Measurements from ENCODE around the gene ANTXR1. TPM values are rescaled to one million over a fixed set of nuclear protein-coding genes. Genes with fewer than 3 reads are reported as not detected.

The ANTXR1 gene
- total RNA-seq, 1 experiment from 2014 or later = 33.1 TPM

GRCh38 chr2:69167469-69167822 lies 154.5 kb downstream of the ANTXR1 start:
- ChIA-PET POLR2A (no interaction called here), CTCF (no interaction called here)
- no peak for DNase-seq (ENCODE audit: unreplicated experiment)
- no peak overlapping the region for H3K4me3 Mint-ChIP-seq (ENCODE audit: unreplicated experiment)
- intact Hi-C loops (cut with micrococcal nuclease) = no loop called here
- H3K27ac Mint-ChIP-seq (ENCODE audit: low read depth, unreplicated experiment) = no peak overlapping the region
- H3K9me3 Mint-ChIP-seq (ENCODE audit: unreplicated experiment) = no peaks in the 10 kb centered on the region
- H3K36me3 Mint-ChIP-seq (ENCODE audit: insufficient read depth, unreplicated experiment) = peaks cover 14% of the 10 kb centered on the region
- H3K4me1 Mint-ChIP-seq (ENCODE audit: insufficient read depth, unreplicated experiment) = peaks cover 22% of the 10 kb centered on the region
- TF ChIP-seq, protein P1, sequence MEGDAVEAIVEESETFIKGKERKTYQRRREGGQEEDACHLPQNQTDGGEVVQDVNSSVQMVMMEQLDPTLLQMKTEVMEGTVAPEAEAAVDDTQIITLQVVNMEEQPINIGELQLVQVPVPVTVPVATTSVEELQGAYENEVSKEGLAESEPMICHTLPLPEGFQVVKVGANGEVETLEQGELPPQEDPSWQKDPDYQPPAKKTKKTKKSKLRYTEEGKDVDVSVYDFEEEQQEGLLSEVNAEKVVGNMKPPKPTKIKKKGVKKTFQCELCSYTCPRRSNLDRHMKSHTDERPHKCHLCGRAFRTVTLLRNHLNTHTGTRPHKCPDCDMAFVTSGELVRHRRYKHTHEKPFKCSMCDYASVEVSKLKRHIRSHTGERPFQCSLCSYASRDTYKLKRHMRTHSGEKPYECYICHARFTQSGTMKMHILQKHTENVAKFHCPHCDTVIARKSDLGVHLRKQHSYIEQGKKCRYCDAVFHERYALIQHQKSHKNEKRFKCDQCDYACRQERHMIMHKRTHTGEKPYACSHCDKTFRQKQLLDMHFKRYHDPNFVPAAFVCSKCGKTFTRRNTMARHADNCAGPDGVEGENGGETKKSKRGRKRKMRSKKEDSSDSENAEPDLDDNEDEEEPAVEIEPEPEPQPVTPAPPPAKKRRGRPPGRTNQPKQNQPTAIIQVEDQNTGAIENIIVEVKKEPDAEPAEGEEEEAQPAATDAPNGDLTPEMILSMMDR (IDR thresholded peaks at IDR 0.05; ENCODE audit: unreplicated experiment) = no peak
- no TSS peak for BruUV-seq (replicated peaks)
- no peaks in the 10 kb centered on the region for H3K27me3 Mint-ChIP-seq (ENCODE audit: insufficient read depth, unreplicated experiment)

GRCh38 chr2:69168144-69168813 lies 155.3 kb downstream of the ANTXR1 start:
- DNase-seq (ENCODE audit: unreplicated experiment) = no peak
- Mint-ChIP-seq H3K4me3 (ENCODE audit: unreplicated experiment) (no peak overlapping the region), H3K4me1 (ENCODE audit: insufficient read depth, unreplicated experiment) (peaks cover 15% of the 10 kb centered on the region), H3K27ac (ENCODE audit: low read depth, unreplicated experiment) (no peak overlapping the region), H3K9me3 (ENCODE audit: unreplicated experiment) (no peaks in the 10 kb centered on the region), H3K36me3 (ENCODE audit: insufficient read depth, unreplicated experiment) (peaks cover 14% of the 10 kb centered on the region), H3K27me3 (ENCODE audit: insufficient read depth, unreplicated experiment) (no peaks in the 10 kb centered on the region)
- intact Hi-C loops (cut with micrococcal nuclease) = no loop called here
- ChIA-PET CTCF (no interaction called here), POLR2A (no interaction called here)
- BruUV-seq (replicated peaks) = no TSS peak
- TF ChIP-seq, protein P1 (IDR thresholded peaks at IDR 0.05; ENCODE audit: unreplicated experiment) = no peak

GRCh38 chr2:69168950-69169654 lies 156.1 kb downstream of the ANTXR1 start:
- Mint-ChIP-seq H3K9me3 (ENCODE audit: unreplicated experiment) (no peaks in the 10 kb centered on the region), H3K27me3 (ENCODE audit: insufficient read depth, unreplicated experiment) (no peaks in the 10 kb centered on the region), H3K36me3 (ENCODE audit: insufficient read depth, unreplicated experiment) (peaks cover 14% of the 10 kb centered on the region), H3K27ac (ENCODE audit: low read depth, unreplicated experiment) (no peak overlapping the region), H3K4me3 (ENCODE audit: unreplicated experiment) (no peak overlapping the region), H3K4me1 (ENCODE audit: insufficient read depth, unreplicated experiment) (peaks cover 11% of the 10 kb centered on the region)
- POLR2A ChIA-PET = no interaction called here
- DNase-seq (ENCODE audit: unreplicated experiment) = no peak
- CTCF ChIA-PET = interaction anchor here (1.1 kb wide), 1 partner anchor 9 kb away, joined by 4 read pairs; no protein-coding TSS in a partner anchor
- intact Hi-C loops (cut with micrococcal nuclease) = no loop called here
- TF ChIP-seq, protein P1 (IDR thresholded peaks at IDR 0.05; ENCODE audit: unreplicated experiment) = no peak
- no TSS peak for BruUV-seq (replicated peaks)

DNA sequence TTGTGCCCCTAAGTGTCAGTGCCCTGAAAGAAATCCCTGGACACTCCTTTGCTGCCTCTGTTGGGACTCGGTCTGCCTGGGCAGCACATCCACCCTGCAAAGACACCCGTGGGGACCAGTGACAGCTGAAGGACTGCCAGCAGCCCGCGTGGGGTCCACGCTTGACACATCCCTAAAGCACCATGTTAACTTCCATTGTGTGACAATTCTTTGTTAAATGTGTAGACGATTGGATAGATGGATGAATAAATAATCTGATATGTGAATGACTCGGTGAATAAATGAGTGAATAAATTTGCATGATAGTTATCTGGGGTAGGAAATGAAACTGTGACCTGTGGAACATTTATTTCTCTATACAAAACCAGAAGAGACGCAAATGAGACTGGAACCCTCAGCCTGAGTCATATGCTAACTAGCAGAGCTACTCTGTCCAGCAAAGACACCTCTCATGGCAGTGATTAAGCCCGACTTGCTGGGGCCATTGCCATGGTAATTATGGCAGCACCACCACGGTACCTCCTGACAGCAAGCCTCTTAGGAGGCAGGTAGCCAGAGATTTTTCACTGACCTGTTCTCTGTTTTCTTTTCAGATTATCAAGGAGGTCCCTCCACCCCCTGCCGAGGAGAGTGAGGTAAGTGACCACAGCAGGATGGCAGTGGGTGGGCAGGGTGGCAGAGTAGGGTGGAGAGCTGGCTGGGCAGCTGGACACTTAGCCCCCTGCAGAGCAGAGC lies 156.8 kb downstream of the ANTXR1 start:
- POLR2A ChIA-PET = no interaction called here

More for the DNA sequence above, 156.8 kb downstream of the ANTXR1 start:
- intact Hi-C loops (cut with micrococcal nuclease) = no loop called here
- Mint-ChIP-seq H3K4me1 (ENCODE audit: insufficient read depth, unreplicated experiment) (peaks cover 11% of the 10 kb centered on the region), H3K27me3 (ENCODE audit: insufficient read depth, unreplicated experiment) (no peaks in the 10 kb centered on the region), H3K9me3 (ENCODE audit: unreplicated experiment) (no peaks in the 10 kb centered on the region), H3K36me3 (ENCODE audit: insufficient read depth, unreplicated experiment) (peaks cover 14% of the 10 kb centered on the region), H3K27ac (ENCODE audit: low read depth, unreplicated experiment) (no peak overlapping the region), H3K4me3 (ENCODE audit: unreplicated experiment) (no peak overlapping the region)
- TF ChIP-seq, protein P1 (IDR thresholded peaks at IDR 0.05; ENCODE audit: unreplicated experiment) = no peak
- no peak for DNase-seq (ENCODE audit: unreplicated experiment)
- CTCF ChIA-PET = interaction anchor here (1.1 kb wide), 1 partner anchor 8 kb away, joined by 4 read pairs; no protein-coding TSS in a partner anchor
- no TSS peak for BruUV-seq (replicated peaks)
